ENCODE results near the gene CD300E.

Gene CD300E

GRCh38 chr17:74561586-74561985, 62.0 kb downstream of the CD300E start:
- no peak for DNase-seq
